GM21381 (cell line): ENCODE data around the gene KRT74.

Source experiments
- ATAC-seq: cut with Tn5 transposase; IDR thresholded peaks from one replicate; pipeline ENCODE4 v1.9.1; 2021; ENCODE audit warnings: mild to moderate bottlenecking, moderate library complexity; ENCODE audit not compliant: unreplicated experiment

The KRT74 gene

GRCh38 chr12:52573743-52574142 lies at the start of gene KRT74:
KRT74 (minus strand) TSS chr12:52573843; CDS start chr12:52573777, 66 bp downstream.
- no peak for ATAC-seq

- ATAC-seq = no peak
These were observed 48.7 kb upstream of the KRT74 start for GRCh38 chr12:52622349-52622748.

- ATAC-seq = no peak
These were observed 45.2 kb upstream of the KRT74 start for GRCh38 chr12:52618866-52619265.

GRCh38 chr12:52618216-52618615 lies 44.6 kb upstream of the KRT74 start, which contains the start of gene KRT73:
KRT73 (minus strand) TSS chr12:52618559; CDS start chr12:52618524, 35 bp downstream.
- no peak for ATAC-seq

GRCh38 chr12:52617403-52617785 lies 43.8 kb upstream of the KRT74 start:
- no peak for ATAC-seq

- no peak for ATAC-seq
These were observed 43.2 kb upstream of the KRT74 start for GRCh38 chr12:52616680-52617402.

GRCh38 chr12:52615912-52616311 lies 42.3 kb upstream of the KRT74 start:
- no peak for ATAC-seq

- ATAC-seq = no peak
These were observed 41.7 kb upstream of the KRT74 start for GRCh38 chr12:52615208-52615868.

- ATAC-seq = no peak
These were observed 41.0 kb upstream of the KRT74 start for GRCh38 chr12:52614381-52615207.

- no peak for ATAC-seq
These were observed 39.9 kb upstream of the KRT74 start for GRCh38 chr12:52613384-52614030.

GRCh38 chr12:52612431-52613383 lies 39.1 kb upstream of the KRT74 start:
- ATAC-seq = no peak

- ATAC-seq = no peak
These were observed 37.4 kb upstream of the KRT74 start for GRCh38 chr12:52611080-52611468.

- ATAC-seq = no peak
These were observed 35.4 kb upstream of the KRT74 start for GRCh38 chr12:52608826-52609630.

- ATAC-seq = no peak
These were observed 34.5 kb upstream of the KRT74 start for GRCh38 chr12:52608161-52608560.

- ATAC-seq = no peak
These were observed 33.7 kb upstream of the KRT74 start for GRCh38 chr12:52607314-52607713.

GRCh38 chr12:52606581-52607218 lies 33.1 kb upstream of the KRT74 start:
- no peak for ATAC-seq

GRCh38 chr12:52606096-52606495 lies 32.5 kb upstream of the KRT74 start:
- ATAC-seq = no peak

GRCh38 chr12:52605542-52605941 lies 31.9 kb upstream of the KRT74 start:
- ATAC-seq = no peak

GRCh38 chr12:52604859-52605258 lies 31.2 kb upstream of the KRT74 start:
- ATAC-seq = no peak
